Upper lobe of left lung (tissue), 4 donors: ENCODE measurements around the gene DGKK.

Source experiments
- CTCF ChIP-seq, 6 experiments: fragments of 450-650 bp in 4 of 6; fragments of 200-600 bp in 2 of 6; sonication (generic) in 2 of 6; IDR thresholded peaks; one replicate each; pipeline ENCODE4 v1.5.1; 2016 to 2019; ENCODE audit warnings: antibody characterized with exemption in 6 of 6
- EP300 ChIP-seq, 4 donors: sonication (generic); formaldehyde crosslinking; IDR thresholded peaks; one replicate each; pipeline ENCODE4 v1.5.1; 2017; ENCODE audit warnings: antibody characterized with exemption in 4 of 4, control low read depth in 2 of 4
- POLR2A ChIP-seq, 4 donors: fragments of 450-650 bp; IDR thresholded peaks; one replicate each; pipeline ENCODE4 v1.5.1; 2016 to 2017; ENCODE audit warnings: antibody characterized with exemption in 4 of 4, mild to moderate bottlenecking in 2 of 4
- POLR2AphosphoS5 ChIP-seq, 2 donors: sonication (generic); formaldehyde crosslinking; IDR thresholded peaks; one replicate each; pipeline ENCODE4 v1.5.1; 2017; ENCODE audit warnings: antibody characterized with exemption in 2 of 2

- TF ChIP-seq CTCF (IDR thresholded peaks at IDR 0.05) (no peak), POLR2AphosphoS5 (IDR thresholded peaks at IDR 0.05) (no peak), POLR2A (IDR thresholded peaks at IDR 0.05) (no peak), EP300 (IDR thresholded peaks at IDR 0.05) (no peak)
Observed at GRCh38 chrX:50483283-50483682, 12.7 kb upstream of the DGKK start.
